HFFc6 (cell line): ENCODE measurements around the gene C19orf25. TPM values are rescaled to one million over a fixed set of nuclear protein-coding genes. Genes with fewer than 3 reads are reported as not detected.
"Not testable (repeated sequence)": the region's sequence is repeated elsewhere in the genome, so short reads cannot be mapped to it uniquely, and the experiment has no call there.

Experiments
- DNase-seq: peaks from one replicate; pipeline ENCODE4 v3.0.0-alpha.2; 2018
- H3K27ac Mint-ChIP-seq: 2 replicates; pipeline ENCODE4 v1.8.0; 2020; ENCODE audit warnings: mild to moderate bottlenecking, mixed read lengths
- H3K27me3 Mint-ChIP-seq: 2 replicates; pipeline ENCODE4 v1.8.0; 2021; ENCODE audit warnings: mild to moderate bottlenecking, moderate library complexity, mixed read lengths; ENCODE audit not compliant: insufficient read depth
- H3K36me3 Mint-ChIP-seq: 2 replicates; pipeline ENCODE4 v1.8.0; 2021; ENCODE audit warnings: low read depth, mixed read lengths
- H3K4me1 Mint-ChIP-seq: 2 replicates; pipeline ENCODE4 v1.8.0; 2020; ENCODE audit warnings: low read depth, mixed read lengths
- H3K4me3 Mint-ChIP-seq: 2 replicates; pipeline ENCODE4 v1.8.0; 2020; ENCODE audit warnings: mild to moderate bottlenecking, moderate library complexity, mixed read lengths
- H3K9me3 Mint-ChIP-seq: 2 replicates; pipeline ENCODE4 v1.8.0; 2020; ENCODE audit warnings: mild to moderate bottlenecking, mixed read lengths
- CTCF ChIP-seq: fragments of 200-600 bp; sonication (generic); IDR thresholded peaks from 2 replicates; pipeline ENCODE4 v1.5.0; 2021; ENCODE audit warnings: antibody characterized with exemption, mild to moderate bottlenecking
- total RNA-seq, 6 experiments: library from RNA; stranded (reverse); fragmentation: NEBNext Ultra II Directional; extraction: Animal tissue kit (Norgen Biotek cat#: 25700); gene quantifications; 2 replicates in 1 of 6; 3 replicates in 5 of 6; pipeline ENCODE4 v1.2.3, GENCODE V29; 2021

The C19orf25 gene
- total RNA-seq, 6 experiments from 2014 or later: 26.7 to 34.8 (median 29.6) TPM

- H3K4me1 Mint-ChIP-seq: peaks cover 12% of the 10 kb centered on the region; the same call in 1 of the 2 replicates
- H3K9me3 Mint-ChIP-seq: no peaks in the 10 kb centered on the region; the same call in 1 of the 2 replicates
- peaks cover 19% of the 10 kb centered on the region for H3K27me3 Mint-ChIP-seq
- no peak overlapping the region for H3K27ac Mint-ChIP-seq
- peak overlapping the region; percentile 41 for H3K4me3 Mint-ChIP-seq
- TF ChIP-seq CTCF: peak; percentile 94
- H3K36me3 Mint-ChIP-seq: peaks cover 13% of the 10 kb centered on the region; the same call in 1 of the 2 replicates
- peak; percentile 39 for DNase-seq
These were observed 33.7 kb downstream of the C19orf25 start for GRCh38 chr19:1445185-1445931.

DNA sequence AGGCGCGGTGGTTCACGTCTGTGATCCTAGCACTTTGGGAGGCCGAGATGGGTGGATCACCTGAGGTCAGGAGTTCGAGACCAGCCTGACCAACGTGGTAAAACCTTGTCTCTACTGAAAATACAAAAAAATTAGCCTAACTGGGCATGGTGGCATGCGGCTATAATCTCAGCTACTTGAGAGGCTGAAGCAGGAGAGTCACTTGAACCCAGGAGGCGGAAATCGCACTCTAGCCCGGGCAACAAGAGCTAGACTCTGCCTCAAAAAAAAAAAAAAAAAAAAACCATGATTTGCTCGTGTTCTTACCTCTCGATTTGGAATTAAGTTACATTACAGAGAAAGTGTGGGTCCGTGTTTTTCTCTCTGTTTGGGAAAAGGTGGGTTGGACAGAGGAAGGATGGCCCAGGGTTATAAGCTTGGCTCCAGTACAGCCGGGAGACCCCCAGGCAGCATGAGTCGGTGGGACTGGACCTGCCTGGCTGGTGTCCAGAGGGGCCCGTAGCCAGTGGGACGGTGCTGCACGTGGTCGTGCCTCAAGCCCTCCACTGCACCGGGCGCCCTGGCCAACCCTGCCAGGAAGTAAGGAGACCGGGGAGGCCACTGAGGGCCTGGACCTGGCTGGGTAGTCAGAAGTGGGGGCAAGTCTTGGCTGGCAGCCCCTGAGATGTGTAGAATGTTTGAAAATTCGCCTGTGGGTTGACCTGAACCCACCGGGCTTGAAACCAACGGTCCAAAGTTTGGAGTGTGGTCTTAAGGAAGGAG lies 37.2 kb downstream of the C19orf25 start:
- Mint-ChIP-seq H3K4me3 (peak overlapping the region; percentile 30; the same call in 1 of the 2 replicates), H3K36me3 (peaks cover 30% of the 10 kb centered on the region), H3K27ac (peak overlapping the region; percentile 18; the same call in 1 of the 2 replicates)

DNA sequence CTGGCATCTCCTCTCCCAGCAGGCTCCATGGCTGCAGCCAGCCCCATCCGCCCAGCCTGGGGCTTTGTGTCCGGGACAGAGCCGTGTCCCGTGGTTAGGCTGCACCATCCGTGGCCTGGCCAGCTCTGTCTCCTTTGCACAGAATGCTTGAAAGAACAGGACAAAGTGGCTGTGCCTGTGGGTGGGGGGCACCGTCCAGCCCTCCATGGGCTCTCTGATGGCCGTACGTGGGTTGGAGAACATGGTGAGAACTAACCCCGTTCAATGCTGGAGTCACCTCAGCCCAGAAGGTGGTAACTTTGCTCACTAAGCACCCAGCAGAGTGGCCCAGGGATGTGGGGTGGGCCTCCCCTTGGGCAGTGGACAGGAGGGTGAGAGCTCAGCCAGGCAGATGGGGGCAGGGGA lies 38.0 kb downstream of the C19orf25 start:
- no peak for DNase-seq
- peaks cover 30% of the 10 kb centered on the region for H3K36me3 Mint-ChIP-seq
- TF ChIP-seq CTCF: no peak
- peak overlapping the region; percentile 96; the same call in 1 of the 2 replicates for H3K4me3 Mint-ChIP-seq
- H3K27me3 Mint-ChIP-seq: peaks cover 21% of the 10 kb centered on the region
- H3K4me1 Mint-ChIP-seq: peaks cover 23% of the 10 kb centered on the region
- peak overlapping the region; percentile 13; the same call in 1 of the 2 replicates for H3K27ac Mint-ChIP-seq
- H3K9me3 Mint-ChIP-seq: no peaks in the 10 kb centered on the region

More for the DNA sequence above, 37.2 kb downstream of the C19orf25 start:
- no peak for DNase-seq
- TF ChIP-seq CTCF: no peak
- H3K4me1 Mint-ChIP-seq: peaks cover 23% of the 10 kb centered on the region
- H3K9me3 Mint-ChIP-seq: no peaks in the 10 kb centered on the region
- peaks cover 24% of the 10 kb centered on the region for H3K27me3 Mint-ChIP-seq

- no peak for TF ChIP-seq CTCF
- Mint-ChIP-seq H3K27ac (peak overlapping the region; percentile 40; the same call in 1 of the 2 replicates), H3K4me3 (peak overlapping the region; percentile 96), H3K36me3 (peaks cover 30% of the 10 kb centered on the region), H3K27me3 (peaks cover 21% of the 10 kb centered on the region), H3K4me1 (peaks cover 23% of the 10 kb centered on the region), H3K9me3 (no peaks in the 10 kb centered on the region)
- no peak for DNase-seq
These were observed 38.6 kb downstream of the C19orf25 start for GRCh38 chr19:1440418-1440801.

DNA sequence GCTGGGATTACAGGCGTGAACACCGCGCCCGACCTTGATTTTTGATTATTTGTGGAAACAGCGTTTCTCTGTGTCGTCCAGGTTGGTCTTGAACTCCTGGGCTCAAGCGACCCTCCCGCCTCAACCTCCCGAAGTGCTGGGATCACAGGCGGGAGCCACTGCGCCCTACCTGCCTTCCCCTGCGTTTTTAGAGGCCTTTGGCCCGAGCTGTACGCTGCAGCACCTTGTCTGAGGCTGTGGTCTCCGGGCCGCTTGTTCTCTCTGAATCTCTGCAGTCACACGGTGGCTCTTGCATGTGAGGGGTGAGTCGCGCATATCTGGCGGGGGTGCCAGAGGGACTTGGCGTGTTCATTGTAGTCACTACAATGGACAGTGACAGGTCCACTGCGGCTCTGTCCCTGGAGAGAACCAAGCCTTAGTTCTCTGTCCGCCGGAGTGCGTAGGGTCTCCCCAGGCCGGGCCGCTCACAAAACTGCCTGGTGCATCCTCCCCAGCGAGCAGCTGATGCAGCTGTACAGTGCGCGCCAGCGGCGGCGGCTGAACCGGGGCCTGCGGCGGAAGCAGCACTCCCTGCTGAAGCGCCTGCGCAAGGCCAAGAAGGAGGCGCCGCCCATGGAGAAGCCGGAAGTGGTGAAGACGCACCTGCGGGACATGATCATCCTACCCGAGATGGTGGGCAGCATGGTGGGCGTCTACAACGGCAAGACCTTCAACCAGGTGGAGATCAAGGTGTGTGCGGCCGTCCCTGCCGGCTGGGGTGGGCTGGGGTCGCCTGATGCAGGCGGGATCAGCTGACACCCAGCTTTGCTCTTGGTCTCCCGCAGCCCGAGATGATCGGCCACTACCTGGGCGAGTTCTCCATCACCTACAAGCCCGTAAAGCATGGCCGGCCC lies 39.2 kb downstream of the C19orf25 start:
- peak overlapping the region; percentile 99 for H3K27ac Mint-ChIP-seq
- peak; percentile 48 for DNase-seq
- peaks cover 21% of the 10 kb centered on the region for H3K27me3 Mint-ChIP-seq
- H3K4me1 Mint-ChIP-seq: peaks cover 23% of the 10 kb centered on the region
- H3K9me3 Mint-ChIP-seq: not testable (repeated sequence)
- H3K4me3 Mint-ChIP-seq: peak overlapping the region; percentile 96
- H3K36me3 Mint-ChIP-seq: peaks cover 30% of the 10 kb centered on the region
